ENCODE results near the gene RHOU.
"Not testable (repeated sequence)": the region's sequence is repeated elsewhere in the genome, so short reads cannot be mapped to it uniquely, and the experiment has no call there.

Gene RHOU

GRCh38 chr1:228760979-228761378, 25.7 kb downstream of the RHOU start:
- TF ChIP-seq ZNF274 (IDR thresholded peaks at IDR 0.05; ENCODE audit: low read depth, low read length): no peak
- H3K4me3 ChIP-seq (ENCODE audit: low read length): no peak overlapping the region

DNA sequence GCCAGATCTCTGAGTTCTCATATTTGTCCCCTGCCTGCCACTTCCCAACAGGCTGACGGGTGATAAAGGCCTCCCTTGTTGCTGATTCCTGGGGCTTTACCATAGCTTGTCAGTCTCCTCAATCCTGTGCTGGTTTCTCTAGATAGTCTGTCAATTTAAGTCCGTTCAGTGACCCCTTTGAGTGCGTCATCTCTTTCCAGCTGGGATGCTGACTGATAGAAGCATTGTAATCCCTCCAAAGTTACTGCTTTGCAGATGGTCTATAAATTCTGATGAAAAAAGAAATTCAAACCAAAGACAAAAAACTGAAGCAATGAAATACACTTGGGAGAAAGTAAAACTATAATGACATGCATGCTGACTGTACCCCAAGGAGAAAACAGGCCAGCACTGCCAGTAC, 28.3 kb downstream of the RHOU start:
- no peak overlapping the region for H3K4me3 ChIP-seq (ENCODE audit: low read length)
- no peak for TF ChIP-seq ZNF274 (IDR thresholded peaks at IDR 0.05; ENCODE audit: low read depth, low read length)

DNA sequence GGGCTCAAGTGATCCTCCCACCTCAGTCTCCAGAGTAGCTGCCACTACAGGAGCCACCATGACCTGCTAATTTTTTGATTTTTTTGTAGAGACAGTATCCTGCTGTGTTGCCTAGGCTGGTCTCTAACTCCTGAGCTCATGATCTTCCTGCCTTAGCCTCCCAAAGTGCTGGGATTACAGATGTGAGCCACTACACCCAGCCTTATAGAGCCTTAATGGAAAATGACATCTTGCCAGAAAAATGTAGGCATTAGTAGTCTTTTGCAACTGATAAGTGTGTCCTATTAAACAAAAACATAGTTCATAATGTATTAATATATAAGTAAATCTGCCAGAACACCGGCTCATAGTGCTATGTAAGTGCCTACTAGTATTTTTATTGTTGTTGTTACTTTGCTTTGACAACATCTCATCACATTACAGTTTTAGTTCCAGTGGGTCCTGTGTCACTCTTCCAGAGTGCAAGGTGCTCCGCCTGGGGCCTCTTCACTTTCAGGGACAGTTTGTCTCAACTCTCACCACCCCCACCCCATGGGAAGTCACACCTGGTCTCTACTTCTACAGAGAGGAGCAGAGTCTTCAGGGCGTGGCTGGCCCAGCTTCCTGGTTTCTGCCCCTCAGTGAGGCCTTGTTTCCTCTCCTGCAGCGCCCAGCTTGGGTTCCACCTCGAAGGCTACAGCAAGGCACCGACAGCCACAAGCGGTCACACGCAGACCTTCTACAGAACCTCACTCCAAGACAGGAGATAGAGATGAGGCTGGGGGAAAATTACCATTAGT, 30.1 kb downstream of the RHOU start:
- no peak for TF ChIP-seq ZNF274 (IDR thresholded peaks at IDR 0.05; ENCODE audit: low read depth, low read length)
- no peak overlapping the region for H3K4me3 ChIP-seq (ENCODE audit: low read length)

DNA sequence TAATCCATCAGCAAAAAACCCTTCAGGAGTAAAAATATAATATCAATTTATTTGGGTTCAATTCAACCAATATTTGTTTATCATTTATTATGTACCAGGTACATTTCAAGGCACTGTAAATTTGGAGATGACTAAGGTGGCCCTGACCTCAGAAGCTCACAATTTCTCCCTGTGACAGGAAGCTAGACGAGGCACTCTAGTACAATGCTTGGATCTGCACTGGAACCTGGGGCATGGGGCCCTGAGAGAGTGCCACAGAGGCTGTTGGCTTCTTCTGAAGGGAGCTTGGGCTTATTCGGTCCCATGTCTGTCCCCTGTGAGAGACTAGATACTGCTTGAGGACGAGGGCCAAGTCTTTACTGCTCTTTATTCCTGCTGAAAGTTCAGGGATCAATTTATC, 31.5 kb downstream of the RHOU start:
- no peak for TF ChIP-seq ZNF274 (IDR thresholded peaks at IDR 0.05; ENCODE audit: low read depth, low read length)
- H3K4me3 ChIP-seq (ENCODE audit: low read length): no peak overlapping the region

- TF ChIP-seq ZNF274 (IDR thresholded peaks at IDR 0.05; ENCODE audit: low read depth, low read length): no peak
- H3K4me3 ChIP-seq (ENCODE audit: low read length): no peak overlapping the region
These were observed 32.5 kb downstream of the RHOU start for GRCh38 chr1:228767636-228768354.

DNA sequence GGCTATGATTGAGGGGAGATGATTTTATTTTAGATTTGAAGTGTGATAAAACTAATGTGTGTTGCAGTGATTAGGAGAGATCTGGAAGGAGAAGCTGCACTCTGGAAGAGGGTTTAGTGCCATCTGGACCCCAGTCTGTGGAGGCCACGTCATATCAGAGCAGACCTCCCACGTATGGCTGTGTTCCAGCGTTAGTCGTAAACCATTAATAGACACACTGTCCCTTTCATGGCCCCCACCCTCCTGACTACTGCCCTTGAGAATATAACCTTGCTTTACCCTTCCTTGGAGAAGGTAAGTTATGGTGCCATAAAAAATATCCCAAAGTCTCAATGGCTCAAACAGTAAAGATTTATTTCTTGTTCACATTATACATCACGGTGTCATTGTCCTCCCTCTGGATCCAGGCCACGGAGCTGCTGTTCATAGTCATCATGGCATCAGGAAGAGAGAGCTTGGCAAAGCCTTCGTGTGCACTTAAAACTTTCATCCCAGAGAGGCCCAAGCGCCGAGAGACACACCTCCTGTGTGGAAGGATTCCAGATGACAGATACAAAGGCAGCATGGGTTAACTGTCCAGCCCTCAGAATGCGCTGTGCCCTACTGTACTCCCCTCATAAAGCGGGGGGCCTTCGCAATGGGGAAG, 33.2 kb downstream of the RHOU start:
- no peak overlapping the region for H3K4me3 ChIP-seq (ENCODE audit: low read length)
- TF ChIP-seq ZNF274 (IDR thresholded peaks at IDR 0.05; ENCODE audit: low read depth, low read length): no peak

GRCh38 chr1:228770779-228771223, 35.5 kb downstream of the RHOU start:
- H3K4me3 ChIP-seq (ENCODE audit: low read length): no peak overlapping the region
- no peak for TF ChIP-seq ZNF274 (IDR thresholded peaks at IDR 0.05; ENCODE audit: low read depth, low read length)

GRCh38 chr1:228772516-228773212, 37.4 kb downstream of the RHOU start:
- H3K4me3 ChIP-seq (ENCODE audit: low read length): no peak overlapping the region
- TF ChIP-seq ZNF274 (IDR thresholded peaks at IDR 0.05; ENCODE audit: low read depth, low read length): no peak

DNA sequence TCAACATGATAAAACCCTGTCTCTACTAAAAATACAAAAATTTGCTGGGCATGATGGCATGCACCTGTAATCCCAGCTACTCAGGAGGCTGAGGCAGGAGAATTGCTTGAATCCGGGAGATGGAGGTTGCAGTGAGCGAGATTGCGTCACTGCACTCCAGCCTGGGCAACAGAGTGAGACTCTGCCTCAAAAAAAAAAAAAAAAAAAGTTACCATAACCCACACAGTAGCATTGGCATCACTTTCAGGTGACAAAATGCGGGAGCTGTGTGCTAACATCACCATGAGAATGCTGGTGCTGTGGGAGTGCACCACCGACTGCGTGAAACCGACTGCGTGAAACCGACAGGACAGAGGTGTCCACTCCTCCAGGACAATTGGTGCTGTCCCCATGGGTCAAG, 40.7 kb downstream of the RHOU start:
- H3K4me3 ChIP-seq (ENCODE audit: low read length): not testable (repeated sequence)

- TF ChIP-seq ZNF274 (IDR thresholded peaks at IDR 0.05; ENCODE audit: low read depth, low read length): no peak
- H3K4me3 ChIP-seq (ENCODE audit: low read length): no peak overlapping the region
These were observed 41.2 kb downstream of the RHOU start for GRCh38 chr1:228776449-228776848.

GRCh38 chr1:228777236-228777635, 42.0 kb downstream of the RHOU start:
- no peak for TF ChIP-seq ZNF274 (IDR thresholded peaks at IDR 0.05; ENCODE audit: low read depth, low read length)

DNA sequence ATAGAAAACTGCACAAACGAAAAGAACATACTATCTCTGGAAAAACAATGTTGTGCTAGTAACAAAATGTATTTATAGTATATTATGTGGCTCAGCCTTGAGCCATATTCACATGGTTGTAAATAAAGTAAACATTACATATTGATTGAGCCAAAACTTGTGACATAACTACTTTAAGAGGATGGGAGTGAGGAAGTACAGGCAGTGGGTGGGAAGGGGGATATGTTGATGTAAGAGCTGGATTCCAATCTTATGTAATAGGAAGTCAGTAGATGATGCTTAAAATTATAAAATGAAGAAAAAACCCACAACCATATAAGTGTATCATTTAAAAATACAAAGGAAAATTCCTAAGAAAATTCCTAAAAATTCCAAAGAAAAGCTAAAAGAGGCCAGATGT, 42.7 kb downstream of the RHOU start:
- TF ChIP-seq ZNF274 (IDR thresholded peaks at IDR 0.05; ENCODE audit: low read depth, low read length): no peak
- no peak overlapping the region for H3K4me3 ChIP-seq (ENCODE audit: low read length)

More at GRCh38 chr1:228777236-228777635, 42.0 kb downstream of the RHOU start:
- H3K4me3 ChIP-seq (ENCODE audit: low read length): no peak overlapping the region

DNA sequence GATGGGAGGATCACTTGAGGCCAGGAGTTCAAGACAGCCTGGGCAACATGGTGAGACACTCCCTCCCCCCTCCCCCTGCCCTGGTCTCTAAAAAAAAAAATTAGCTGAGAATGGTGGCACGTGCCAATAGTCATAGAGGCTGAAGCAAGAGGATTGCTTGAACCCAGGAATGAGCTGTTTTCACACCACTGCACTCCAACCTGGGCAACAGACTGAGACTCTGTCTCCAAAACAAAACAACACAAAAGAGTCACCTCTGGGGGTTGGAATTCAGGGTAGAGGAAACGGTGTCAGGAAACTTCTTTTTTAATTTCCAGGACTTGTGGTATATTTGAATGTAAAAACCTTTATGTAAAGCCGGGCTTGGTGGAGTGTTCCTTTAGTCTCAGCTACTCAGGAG, 43.2 kb downstream of the RHOU start:
- H3K4me3 ChIP-seq (ENCODE audit: low read length): no peak overlapping the region
- no peak for TF ChIP-seq ZNF274 (IDR thresholded peaks at IDR 0.05; ENCODE audit: low read depth, low read length)

DNA sequence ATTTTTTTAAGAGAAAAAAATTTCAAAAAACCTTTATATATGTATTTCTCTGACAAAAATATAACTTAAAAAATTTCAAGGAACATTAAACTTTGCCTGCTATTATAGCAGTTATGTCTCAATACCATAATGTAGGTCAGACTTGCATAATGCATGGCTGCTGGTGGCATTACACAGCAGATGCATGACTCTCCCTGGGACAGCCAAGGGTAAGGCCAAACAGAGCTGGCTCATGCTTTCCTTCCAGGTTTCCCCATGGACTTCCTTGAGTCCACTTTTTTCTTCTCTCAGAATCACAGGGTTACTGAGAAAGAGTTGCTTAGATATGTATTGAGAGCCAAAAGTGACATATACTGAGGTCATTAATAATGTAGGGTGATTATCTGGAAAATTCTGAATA, 43.7 kb downstream of the RHOU start:
- H3K4me3 ChIP-seq (ENCODE audit: low read length): no peak overlapping the region

More for the DNA sequence above, 43.7 kb downstream of the RHOU start:
- TF ChIP-seq ZNF274 (IDR thresholded peaks at IDR 0.05; ENCODE audit: low read depth, low read length): no peak
